Naive thymus-derived CD8-positive, alpha-beta T cell (primary cell): Measurements from ENCODE around the gene MBIP. TPM values are rescaled to one million over a fixed set of nuclear protein-coding genes. Genes with fewer than 3 reads are reported as not detected.
A peak's percentile ranks its signal among the peaks of the same experiment; 100 is the strongest.
"Not testable (repeated sequence)": the region's sequence is repeated elsewhere in the genome, so short reads cannot be mapped to it uniquely, and the experiment has no call there.

Experiments used
- ATAC-seq, 2 donors: fragments of 150-1000 bp; cut with Tn5 transposase in 1 of 2; sonication (Bioruptor Pico), chemical (Tn5 transposase) in 1 of 2; 1 replicate in 1 of 2; 2 replicates in 1 of 2; pipeline ENCODE4 v1.10.0; 2021; ENCODE audit warnings: mild to moderate bottlenecking in 2 of 2, moderate library complexity in 2 of 2
- POLR2A ChIA-PET: fragments of 350-600 bp; sonication (Branson Sonifier 250); formaldehyde crosslinking; loops from one replicate; lab custom pipeline; 2021; ENCODE audit warnings: antibody characterized with exemption; lab: Charles Lee
- DNase-seq, 10 donors: peaks; one replicate each; pipeline versions ENCODE4 v3.0.0 to v3.0.0-alpha.2; 2020 to 2022
- H3K27ac Mint-ChIP-seq, 10 donors: one replicate each; pipeline ENCODE4 v1.8.0; 2020 to 2022; ENCODE audit warnings: mild to moderate bottlenecking in 10 of 10, mixed read lengths in 10 of 10, moderate library complexity in 4 of 10, inconsistent platforms in 1 of 10
- H3K27me3 Mint-ChIP-seq, 5 donors: one replicate each; pipeline ENCODE4 v1.8.0; 2021 to 2022; ENCODE audit warnings: mixed read lengths in 5 of 5
- H3K36me3 Mint-ChIP-seq, 3 donors: one replicate each; pipeline ENCODE4 v1.8.0; 2020 to 2022; ENCODE audit warnings: mixed read lengths in 3 of 3, mild to moderate bottlenecking in 2 of 3, inconsistent platforms in 1 of 3
- H3K4me1 Mint-ChIP-seq, 4 donors: one replicate each; pipeline ENCODE4 v1.8.0; 2021 to 2022; ENCODE audit warnings: mixed read lengths in 4 of 4
- H3K4me3 Mint-ChIP-seq, 10 donors: one replicate each; pipeline ENCODE4 v1.8.0; 2020 to 2022; ENCODE audit warnings: mild to moderate bottlenecking in 10 of 10, mixed read lengths in 10 of 10, moderate library complexity in 6 of 10, inconsistent platforms in 1 of 10
- H3K9me3 Mint-ChIP-seq, 9 donors: one replicate each; pipeline ENCODE4 v1.8.0; 2020 to 2022; ENCODE audit warnings: mixed read lengths in 9 of 9, mild to moderate bottlenecking in 3 of 9, inconsistent platforms in 1 of 9, moderate library complexity in 1 of 9
- polyA plus RNA-seq, 3 donors: library from polyadenylated mRNA; unstranded; fragments of 300-500 nt; fragmentation: Illumina TruSeq; gene quantifications; one replicate each; pipeline ENCODE4 v1.2.3, GENCODE V29; 2021
- total RNA-seq, 8 experiments: library from RNA in 2 of 8; stranded (reverse) in 2 of 8; gene quantifications; one replicate each; pipeline ENCODE4 v1.2.3 and lab custom pipeline; 2021 to 2026

MBIP gene
- total RNA-seq, result 10 to 100 TPM; 24.7 to 24.9 TPM
- polyA plus RNA-seq, result 10 to 100 TPM; 11.3 to 19.5 (median 18.6) TPM
- total RNA-seq (lab: John Stamatoyannopoulos, UW), result 13.0 to 29.3 (median 21.8) reads per million in 6 experiments

DNA sequence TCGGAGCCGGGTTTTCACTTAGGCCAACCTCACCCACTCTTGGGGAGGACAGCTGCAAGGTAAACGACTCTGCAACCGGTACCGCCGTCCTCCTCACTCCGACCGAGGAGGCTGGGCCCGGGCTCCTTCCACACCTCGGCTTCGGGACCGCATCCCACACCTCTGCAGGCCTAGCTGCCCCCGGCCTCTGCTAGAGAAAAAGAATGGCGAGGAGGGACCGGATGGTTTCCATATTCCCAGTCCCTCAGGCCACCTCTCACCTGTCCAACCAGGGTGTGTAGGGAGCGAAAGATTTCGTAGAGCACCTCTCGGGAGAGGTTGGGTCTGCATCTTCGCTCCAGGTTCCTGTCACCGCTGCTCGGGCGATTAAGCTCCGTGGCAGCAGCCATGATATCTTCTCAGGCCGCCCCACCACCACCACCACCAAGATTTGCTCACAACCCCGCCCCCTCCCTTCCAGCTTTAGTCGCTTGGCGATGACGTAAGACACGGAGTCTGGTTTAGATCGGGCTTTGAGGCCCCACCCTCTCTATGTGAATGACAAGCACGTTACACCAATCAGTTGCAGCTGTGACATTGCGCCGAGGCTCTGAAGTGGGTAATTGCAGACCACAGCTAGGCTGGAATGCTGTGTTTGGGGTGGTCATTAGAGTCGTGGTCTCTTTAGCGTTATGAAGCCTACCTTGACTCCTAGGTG lies at the start of gene MBIP:
Gene MBIP (minus strand): TSS at position 438 of the 697 bp plus-strand sequence. CDS start 49 bp downstream, at position 389.
- Mint-ChIP-seq H3K4me3 (peak within 1 kb of the TSS; percentile 92 to 98 (median 96)), H3K4me1 (peaks cover 4 to 46% (median 27%) of the 10 kb centered on the region in 4 donors), H3K9me3 (peaks cover 0 to 8% (median 0%) of the 10 kb centered on the region in 9 donors), H3K36me3 (peaks cover 0 to 4% (median 0%) of the 10 kb centered on the region in 3 donors), H3K27ac (peak within 1 kb of the TSS; percentile 87 to 98 (median 94)), H3K27me3 (peaks cover 4 to 23% (median 11%) of the 10 kb centered on the region in 5 donors)
- DNase-seq, result peak; percentile 73 to 96 (median 88)
- ATAC-seq, result peak; percentile 96 to 97
- POLR2A ChIA-PET, result interaction anchor here (1.4 kb wide), 1 partner anchor 494 kb away, joined by 4 read pairs; the partner anchor contains the start of gene BRMS1L

DNA sequence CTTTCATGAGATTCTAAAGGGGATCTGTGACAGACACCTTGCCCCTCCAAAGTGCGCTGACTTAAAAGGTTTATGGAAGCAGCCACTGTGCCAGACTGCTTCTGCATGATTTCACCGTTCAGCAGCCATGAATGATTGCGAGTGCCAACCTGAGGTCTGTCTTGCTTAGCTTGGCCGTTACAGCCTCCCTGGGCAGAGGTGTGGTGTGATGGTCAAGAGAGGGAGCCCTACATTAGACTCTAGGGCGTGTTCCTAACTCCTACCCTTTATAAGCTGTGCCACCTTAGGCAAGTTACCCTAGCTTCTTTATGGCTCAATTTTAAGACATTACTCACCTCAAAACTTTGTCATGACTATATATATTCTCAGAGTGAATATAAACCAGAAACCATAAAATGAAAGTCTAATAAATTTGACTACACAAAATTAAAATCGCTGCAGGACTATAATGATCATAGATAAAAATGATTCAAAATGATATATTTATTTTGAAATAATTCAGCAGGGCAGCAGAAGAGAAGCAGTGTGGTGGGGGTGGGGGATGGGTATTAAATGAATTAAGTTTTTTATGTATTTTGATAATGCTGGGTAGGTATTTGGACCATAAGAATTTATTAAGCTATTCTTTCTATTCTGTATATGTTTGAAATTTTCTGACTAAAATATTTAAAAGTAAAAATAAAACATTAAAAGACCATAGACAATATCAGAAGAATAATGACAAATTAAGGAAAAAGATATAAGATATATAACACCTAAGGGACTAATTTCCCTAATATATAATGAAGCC lies 47.7 kb upstream of the MBIP start:
- H3K9me3 Mint-ChIP-seq, result no peaks in the 10 kb centered on the region
- no peak overlapping the region for H3K4me3 Mint-ChIP-seq
- H3K27ac Mint-ChIP-seq, result no peak overlapping the region
- POLR2A ChIA-PET, result no interaction called here
- peaks cover 0 to 13% (median 8%) of the 10 kb centered on the region in 5 donors for H3K27me3 Mint-ChIP-seq
- ATAC-seq (no peak), DNase-seq (no peak)
- H3K4me1 Mint-ChIP-seq, result no peaks in the 10 kb centered on the region
- no peaks in the 10 kb centered on the region for H3K36me3 Mint-ChIP-seq

- Mint-ChIP-seq H3K4me3 (no peak overlapping the region), H3K27ac (no peak overlapping the region), H3K36me3 (no peaks in the 10 kb centered on the region), H3K4me1 (no peaks in the 10 kb centered on the region), H3K27me3 (peaks cover 0 to 17% (median 8%) of the 10 kb centered on the region in 5 donors), H3K9me3 (no peaks in the 10 kb centered on the region)
- ATAC-seq (no peak), DNase-seq (no peak)
- POLR2A ChIA-PET, result no interaction called here
Observed at GRCh38 chr14:36365766-36366165, 45.3 kb upstream of the MBIP start.

GRCh38 chr14:36363704-36364103 lies 43.3 kb upstream of the MBIP start:
- Mint-ChIP-seq H3K27me3 (peaks cover 7 to 16% (median 10%) of the 10 kb centered on the region in 5 donors), H3K27ac (no peak overlapping the region), H3K4me1 (no peaks in the 10 kb centered on the region), H3K4me3 (no peak overlapping the region), H3K36me3 (no peaks in the 10 kb centered on the region), H3K9me3 (no peaks in the 10 kb centered on the region)
- POLR2A ChIA-PET, result no interaction called here
- ATAC-seq (no peak), DNase-seq (no peak)

DNA sequence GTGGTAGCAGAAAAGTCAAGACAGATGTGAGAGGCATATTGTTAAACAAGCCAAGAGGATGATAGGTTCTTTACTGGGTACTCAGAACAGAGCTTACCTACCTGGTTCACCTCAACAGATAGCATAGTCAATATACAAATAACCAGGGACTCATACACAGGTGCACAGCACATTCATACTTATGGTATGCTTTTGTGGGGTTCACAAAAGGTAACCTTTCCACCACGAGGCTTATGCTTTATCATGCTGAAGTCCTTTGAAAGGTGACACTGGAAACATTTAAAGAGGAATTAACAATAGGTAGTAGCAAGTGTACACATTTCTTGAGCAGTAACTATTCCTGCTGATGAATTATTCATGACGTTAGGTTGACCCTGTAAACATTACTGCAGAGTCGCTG lies 42.2 kb upstream of the MBIP start:
- POLR2A ChIA-PET, result no interaction called here
- peaks cover 0 to 5% (median 0%) of the 10 kb centered on the region in 9 donors for H3K9me3 Mint-ChIP-seq
- ATAC-seq (no peak), DNase-seq (no peak)
- peaks cover 7 to 16% (median 8%) of the 10 kb centered on the region in 5 donors for H3K27me3 Mint-ChIP-seq
- H3K4me3 Mint-ChIP-seq, result no peak overlapping the region
- H3K36me3 Mint-ChIP-seq, result no peaks in the 10 kb centered on the region
- no peak overlapping the region for H3K27ac Mint-ChIP-seq
- H3K4me1 Mint-ChIP-seq, result no peaks in the 10 kb centered on the region

GRCh38 chr14:36361210-36361853 lies 40.9 kb upstream of the MBIP start:
- POLR2A ChIA-PET, result no interaction called here
- no peak overlapping the region for H3K27ac Mint-ChIP-seq
- H3K4me1 Mint-ChIP-seq, result no peaks in the 10 kb centered on the region
- peaks cover 0 to 9% (median 5%) of the 10 kb centered on the region in 3 donors for H3K36me3 Mint-ChIP-seq
- H3K4me3 Mint-ChIP-seq, result no peak overlapping the region
- DNase-seq (no peak), ATAC-seq (no peak)
- H3K9me3 Mint-ChIP-seq, result peaks cover 0 to 15% (median 9%) of the 10 kb centered on the region in 9 donors
- peaks cover 3 to 13% (median 4%) of the 10 kb centered on the region in 5 donors for H3K27me3 Mint-ChIP-seq

DNA sequence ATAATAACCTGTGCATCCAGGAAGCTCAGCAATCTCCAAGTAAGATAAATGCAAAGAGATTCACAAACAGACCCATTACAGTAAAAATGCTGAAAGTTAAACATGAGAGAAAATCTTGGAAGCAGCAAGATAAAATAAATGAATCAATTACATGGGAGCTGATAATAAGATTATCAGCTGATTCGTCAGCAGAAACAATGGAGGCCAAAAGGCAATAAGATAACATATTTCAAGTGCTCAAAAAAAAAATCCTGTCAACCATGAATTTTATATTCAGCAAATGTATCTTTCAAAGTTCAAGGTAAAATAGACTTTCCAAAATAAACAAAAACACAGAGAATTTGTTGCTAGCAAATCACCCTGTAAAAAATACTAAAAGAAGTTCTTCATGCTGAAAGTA lies 36.4 kb upstream of the MBIP start:
- peaks cover 0 to 23% (median 5%) of the 10 kb centered on the region in 3 donors for H3K36me3 Mint-ChIP-seq
- peaks cover 5 to 36% (median 20%) of the 10 kb centered on the region in 9 donors for H3K9me3 Mint-ChIP-seq
- no peak for DNase-seq
- no peaks in the 10 kb centered on the region for H3K4me1 Mint-ChIP-seq
- no peak overlapping the region for H3K27ac Mint-ChIP-seq
- POLR2A ChIA-PET, result no interaction called here
- H3K27me3 Mint-ChIP-seq, result peaks cover 1 to 13% (median 6%) of the 10 kb centered on the region in 5 donors
- H3K4me3 Mint-ChIP-seq, result no peak overlapping the region
- no peak for ATAC-seq

DNA sequence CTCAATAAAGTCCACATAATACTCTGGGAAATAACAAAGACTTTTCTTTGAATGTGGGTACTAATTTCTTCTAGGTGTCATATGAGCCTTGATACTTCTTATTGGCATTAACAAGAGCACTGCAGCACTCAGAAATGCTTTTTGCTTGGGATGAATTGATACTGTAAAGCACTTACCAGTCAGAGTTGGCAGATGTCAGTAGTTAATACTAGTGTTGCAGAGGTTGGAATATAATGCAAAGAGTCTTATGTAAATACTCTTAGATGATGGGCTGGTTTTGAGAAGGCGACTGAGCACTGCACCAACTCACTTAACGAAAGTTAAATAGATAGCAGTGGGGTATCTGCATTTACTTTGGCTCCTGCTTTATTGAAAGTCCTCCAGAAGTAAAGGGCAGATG lies 25.6 kb upstream of the MBIP start:
- Mint-ChIP-seq H3K36me3 (peaks cover 0 to 1% (median 0%) of the 10 kb centered on the region in 3 donors), H3K4me3 (no peak overlapping the region), H3K4me1 (no peaks in the 10 kb centered on the region), H3K27me3 (peaks cover 4 to 22% (median 8%) of the 10 kb centered on the region in 5 donors), H3K27ac (no peak overlapping the region), H3K9me3 (peaks cover 0 to 4% (median 0%) of the 10 kb centered on the region in 9 donors)
- no peak for ATAC-seq
- DNase-seq, result no peak
- POLR2A ChIA-PET, result no interaction called here

- POLR2A ChIA-PET, result no interaction called here
- Mint-ChIP-seq H3K27ac (no peak overlapping the region), H3K9me3 (peaks cover 0 to 4% (median 0%) of the 10 kb centered on the region in 9 donors), H3K4me3 (no peak overlapping the region), H3K27me3 (peaks cover 8 to 24% (median 10%) of the 10 kb centered on the region in 5 donors), H3K4me1 (no peaks in the 10 kb centered on the region), H3K36me3 (peaks cover 0 to 1% (median 0%) of the 10 kb centered on the region in 3 donors)
- no peak for DNase-seq
- no peak for ATAC-seq
Observed at GRCh38 chr14:36344211-36344610, 23.8 kb upstream of the MBIP start.

DNA sequence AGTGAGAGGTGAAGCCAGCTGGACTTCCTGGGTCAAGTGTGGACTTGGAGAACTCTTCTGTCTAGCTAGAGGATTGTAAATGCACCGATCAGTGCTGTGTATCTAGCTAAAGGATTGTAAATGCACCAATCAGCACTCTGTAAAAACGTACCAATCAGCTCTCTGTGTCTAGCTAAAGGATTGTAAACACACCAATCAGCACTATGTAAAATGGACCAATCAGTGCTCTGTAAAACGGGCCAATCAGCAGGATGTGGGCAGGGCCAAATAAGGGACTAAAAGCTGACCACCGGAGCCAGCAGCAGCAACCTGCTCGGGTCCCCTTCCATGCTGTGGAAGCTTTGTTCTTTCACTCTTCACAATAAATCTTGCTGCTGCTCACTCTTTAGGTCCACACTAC lies 21.4 kb upstream of the MBIP start:
- H3K9me3 Mint-ChIP-seq, H3K27ac Mint-ChIP-seq, DNase-seq, ATAC-seq, POLR2A ChIA-PET, H3K4me1 Mint-ChIP-seq, H3K36me3 Mint-ChIP-seq, H3K4me3 Mint-ChIP-seq: not testable (repeated sequence)
- H3K27me3 Mint-ChIP-seq, result peaks cover 12 to 33% (median 21%) of the 10 kb centered on the region in 5 donors

- POLR2A ChIA-PET, result no interaction called here
- Mint-ChIP-seq H3K27me3 (peaks cover 9 to 32% (median 30%) of the 10 kb centered on the region in 5 donors), H3K4me1 (no peaks in the 10 kb centered on the region), H3K9me3 (peaks cover 0 to 4% (median 0%) of the 10 kb centered on the region in 9 donors), H3K4me3 (no peak overlapping the region), H3K27ac (no peak overlapping the region), H3K36me3 (peaks cover 0 to 1% (median 0%) of the 10 kb centered on the region in 3 donors)
- DNase-seq (no peak), ATAC-seq (no peak)
Observed at GRCh38 chr14:36340276-36340890, 19.9 kb upstream of the MBIP start.

DNA sequence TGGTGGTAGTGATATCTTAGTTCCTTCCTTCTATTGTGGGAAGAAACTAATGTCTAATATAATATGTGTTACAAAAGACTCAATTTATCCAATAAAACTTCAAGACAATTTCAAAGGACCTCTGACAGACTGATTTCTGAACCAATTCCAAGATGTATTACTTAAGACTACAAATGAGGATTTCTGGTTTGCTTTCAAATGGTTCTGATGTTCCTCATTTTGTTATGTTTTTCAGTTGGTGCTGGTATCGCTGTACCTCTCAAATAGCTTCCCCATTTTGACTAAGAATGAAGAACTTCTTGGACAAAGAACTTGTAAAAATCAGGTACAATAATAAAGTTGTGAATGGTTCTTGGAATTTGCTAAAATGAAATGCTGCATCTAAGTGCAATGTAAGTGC lies 19.4 kb upstream of the MBIP start:
- POLR2A ChIA-PET, result no interaction called here
- Mint-ChIP-seq H3K4me1 (no peaks in the 10 kb centered on the region), H3K4me3 (no peak overlapping the region), H3K9me3 (peaks cover 0 to 4% (median 0%) of the 10 kb centered on the region in 9 donors), H3K27me3 (peaks cover 12 to 37% (median 34%) of the 10 kb centered on the region in 5 donors), H3K36me3 (peaks cover 0 to 1% (median 0%) of the 10 kb centered on the region in 3 donors), H3K27ac (no peak overlapping the region)
- ATAC-seq (no peak), DNase-seq (no peak)
